Measurements from ENCODE around the gene DNASE1.
"Not testable (repeated sequence)": the region's sequence is repeated elsewhere in the genome, so short reads cannot be mapped to it uniquely, and the experiment has no call there.

Gene DNASE1

GRCh38 chr16:3654249-3654991, at the start of gene DNASE1:
Gene DNASE1 (plus strand): TSS chr16:3654691. CDS start chr16:3655374, 683 bp downstream.
- peak; percentile 71 for DNase-seq (ENCODE audit: low spot score)

DNA sequence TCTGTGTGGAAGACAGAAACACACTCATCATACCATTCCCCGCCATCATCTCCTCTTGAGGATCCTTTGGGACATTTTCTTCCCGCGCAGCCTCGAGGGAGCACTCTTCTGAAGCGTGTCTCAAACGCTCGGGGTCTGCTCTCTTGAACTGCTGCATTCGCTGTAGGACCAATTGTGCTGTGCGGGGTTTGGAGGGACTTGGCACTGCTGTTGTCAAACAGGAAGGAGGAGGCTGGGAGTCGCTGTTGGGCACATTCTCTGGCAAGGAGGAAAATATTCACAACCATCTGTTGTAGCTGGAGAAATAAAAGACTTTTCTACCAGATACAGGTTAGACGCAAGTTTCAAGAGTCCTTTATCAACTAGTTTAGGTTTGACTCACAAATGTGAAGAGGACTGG, 48.0 kb upstream of the DNASE1 start:
- no peak for DNase-seq (ENCODE audit: low spot score)

DNA sequence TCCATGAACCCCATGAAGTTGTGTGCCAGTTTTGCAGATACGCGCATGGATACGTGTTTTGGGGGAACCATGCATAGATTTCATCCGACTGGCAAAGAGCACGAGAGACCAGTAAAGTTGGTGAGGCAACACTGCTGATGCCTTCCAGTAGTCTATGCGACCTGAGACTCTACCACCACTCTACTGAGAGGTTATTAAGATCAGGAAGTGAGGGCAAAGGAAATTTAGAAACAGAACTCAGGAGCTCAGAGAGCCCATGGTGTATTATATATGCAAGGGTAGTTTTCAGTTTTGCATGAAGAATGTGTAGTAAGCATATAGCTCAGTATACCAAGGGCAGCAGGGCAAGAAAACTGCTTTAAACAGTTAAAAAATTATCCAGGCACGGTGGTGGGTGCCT, 47.3 kb upstream of the DNASE1 start:
- no peak for DNase-seq (ENCODE audit: low spot score)

GRCh38 chr16:3607634-3608033, 46.9 kb upstream of the DNASE1 start:
- DNase-seq (ENCODE audit: low spot score): no peak

- DNase-seq (ENCODE audit: low spot score): no peak
Observed at GRCh38 chr16:3608069-3608468, 46.4 kb upstream of the DNASE1 start.

- DNase-seq (ENCODE audit: low spot score): not testable (repeated sequence)
Observed at GRCh38 chr16:3608976-3609375, 45.5 kb upstream of the DNASE1 start.

GRCh38 chr16:3609895-3610697, 44.4 kb upstream of the DNASE1 start:
- DNase-seq (ENCODE audit: low spot score): no peak

DNA sequence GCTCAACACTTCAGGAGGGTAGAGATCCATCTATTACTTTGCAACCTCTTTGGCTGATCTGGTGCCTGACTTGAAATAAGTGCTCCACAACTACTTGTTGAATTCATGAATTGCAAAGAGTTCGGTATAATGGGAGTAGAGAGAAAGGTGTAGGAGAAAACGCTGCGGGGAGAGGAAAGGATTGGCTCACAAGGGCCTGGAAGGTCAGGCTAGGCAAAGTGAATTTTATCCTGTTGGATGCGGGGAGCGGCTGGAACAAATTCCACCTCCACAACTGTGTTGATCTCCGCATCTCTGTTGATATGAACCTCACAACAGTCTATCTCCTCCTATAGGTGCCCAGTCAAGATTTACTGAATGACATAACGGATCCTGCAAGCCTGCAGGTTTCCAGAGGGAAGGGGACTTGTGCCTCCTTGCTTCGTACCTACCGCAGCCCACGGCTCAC, 43.8 kb upstream of the DNASE1 start:
- DNase-seq (ENCODE audit: low spot score): peak; percentile 47

- peak; percentile 95 for DNase-seq (ENCODE audit: low spot score)
Observed at GRCh38 chr16:3611146-3611975, 43.1 kb upstream of the DNASE1 start, which contains the start of gene SLX4. Gene SLX4 (minus strand): TSS chr16:3611606. CDS start chr16:3608964, 2,642 bp downstream.

- DNase-seq (ENCODE audit: low spot score): no peak
Observed at GRCh38 chr16:3612510-3613466, 41.7 kb upstream of the DNASE1 start.

DNA sequence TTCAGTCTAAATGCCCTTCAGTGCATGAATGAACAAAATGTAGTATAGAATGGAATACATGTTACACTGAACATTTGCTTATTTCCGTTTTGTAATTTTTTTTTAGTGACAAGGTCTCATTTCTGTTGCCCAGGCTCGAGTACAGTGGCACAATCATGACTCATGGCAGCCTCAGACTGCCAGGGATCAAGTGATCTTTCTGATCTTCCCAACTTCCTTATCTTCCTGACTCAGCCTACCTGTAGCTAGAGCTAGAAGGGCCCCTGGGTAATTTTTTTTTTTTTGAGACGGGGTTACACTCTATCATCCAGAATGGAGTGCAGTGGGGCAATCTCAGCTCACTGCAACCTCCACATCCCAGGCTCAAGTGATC, 35.7 kb upstream of the DNASE1 start:
- no peak for DNase-seq (ENCODE audit: low spot score)

GRCh38 chr16:3623642-3624041, 30.8 kb upstream of the DNASE1 start:
- DNase-seq (ENCODE audit: low spot score): no peak

- DNase-seq (ENCODE audit: low spot score): no peak
Observed at GRCh38 chr16:3625331-3625730, 29.2 kb upstream of the DNASE1 start.

GRCh38 chr16:3625911-3626732, 28.4 kb upstream of the DNASE1 start:
- DNase-seq (ENCODE audit: low spot score): no peak

GRCh38 chr16:3637371-3637923, 17.0 kb upstream of the DNASE1 start:
- no peak for DNase-seq (ENCODE audit: low spot score)

- DNase-seq (ENCODE audit: low spot score): no peak
Observed at GRCh38 chr16:3638916-3639644, 15.4 kb upstream of the DNASE1 start.

DNA sequence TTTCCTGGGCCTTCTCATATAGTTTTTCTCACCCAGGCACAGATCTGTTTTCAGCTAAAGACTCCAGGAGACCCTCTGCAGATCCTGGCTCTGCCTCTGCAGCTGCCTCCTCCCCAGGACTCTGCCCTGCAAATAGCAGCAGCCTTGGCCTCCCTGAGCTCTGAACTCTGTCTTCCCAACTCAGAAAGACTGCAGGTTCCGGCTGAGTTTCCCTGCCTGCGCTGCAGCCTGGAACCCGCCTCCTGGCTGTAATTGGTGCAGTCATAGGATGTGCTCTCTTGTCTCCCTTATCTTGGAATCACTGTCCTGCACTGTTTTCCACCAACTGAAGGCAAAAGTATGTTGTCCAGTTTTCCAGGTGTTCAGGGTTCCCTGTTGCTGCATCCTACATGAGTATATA, 14.3 kb upstream of the DNASE1 start:
- no peak for DNase-seq (ENCODE audit: low spot score)

- DNase-seq (ENCODE audit: low spot score): no peak
Observed at GRCh38 chr16:3640632-3641501, 13.6 kb upstream of the DNASE1 start.

All from HuH-7.5 (cell line).